Choroid plexus epithelial cell (primary cell): ENCODE results near the gene SVOP.

Source experiments
- DNase-seq: peaks from one replicate; pipeline ENCODE4 v3.0.0-alpha.2; 2010; ENCODE audit warnings: low read depth
- H3K4me3 ChIP-seq: 2 replicates; pipeline ENCODE4 v1.5.1; 2011; ENCODE audit warnings: low read depth, mild to moderate bottlenecking, control low read depth, low read length, moderate library complexity
- TF ChIP-seq, protein P1 (sequence below): conservative IDR thresholded peaks from 2 replicates; pipeline ENCODE4 v1.5.1; 2011; ENCODE audit warnings: low read depth, mild to moderate bottlenecking, control low read depth, inconsistent platforms, low read length, moderate library complexity

The SVOP gene

DNA sequence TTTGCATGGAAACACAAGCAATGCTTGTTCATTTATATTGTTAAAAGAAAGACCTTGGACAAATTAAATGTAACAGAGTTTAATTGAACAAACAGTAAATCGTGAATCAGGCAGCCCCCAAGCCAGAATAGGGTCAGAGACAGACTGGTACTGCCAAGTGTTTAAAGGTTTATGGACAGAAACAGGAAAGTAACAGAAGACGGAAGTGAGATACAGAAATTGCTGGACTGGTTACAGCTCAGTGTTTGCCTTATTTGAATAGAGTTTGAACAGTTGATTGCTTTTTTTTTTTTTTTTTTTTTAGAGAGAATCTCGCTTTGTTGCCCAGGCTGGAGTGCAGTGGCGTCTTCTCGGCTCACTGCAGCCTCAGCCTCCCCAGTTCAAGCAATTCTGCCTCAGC lies 90.7 kb downstream of the SVOP start:
- no peak for DNase-seq
- H3K4me3 ChIP-seq = no peak overlapping the region
- TF ChIP-seq, protein P1, sequence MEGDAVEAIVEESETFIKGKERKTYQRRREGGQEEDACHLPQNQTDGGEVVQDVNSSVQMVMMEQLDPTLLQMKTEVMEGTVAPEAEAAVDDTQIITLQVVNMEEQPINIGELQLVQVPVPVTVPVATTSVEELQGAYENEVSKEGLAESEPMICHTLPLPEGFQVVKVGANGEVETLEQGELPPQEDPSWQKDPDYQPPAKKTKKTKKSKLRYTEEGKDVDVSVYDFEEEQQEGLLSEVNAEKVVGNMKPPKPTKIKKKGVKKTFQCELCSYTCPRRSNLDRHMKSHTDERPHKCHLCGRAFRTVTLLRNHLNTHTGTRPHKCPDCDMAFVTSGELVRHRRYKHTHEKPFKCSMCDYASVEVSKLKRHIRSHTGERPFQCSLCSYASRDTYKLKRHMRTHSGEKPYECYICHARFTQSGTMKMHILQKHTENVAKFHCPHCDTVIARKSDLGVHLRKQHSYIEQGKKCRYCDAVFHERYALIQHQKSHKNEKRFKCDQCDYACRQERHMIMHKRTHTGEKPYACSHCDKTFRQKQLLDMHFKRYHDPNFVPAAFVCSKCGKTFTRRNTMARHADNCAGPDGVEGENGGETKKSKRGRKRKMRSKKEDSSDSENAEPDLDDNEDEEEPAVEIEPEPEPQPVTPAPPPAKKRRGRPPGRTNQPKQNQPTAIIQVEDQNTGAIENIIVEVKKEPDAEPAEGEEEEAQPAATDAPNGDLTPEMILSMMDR = no peak

DNA sequence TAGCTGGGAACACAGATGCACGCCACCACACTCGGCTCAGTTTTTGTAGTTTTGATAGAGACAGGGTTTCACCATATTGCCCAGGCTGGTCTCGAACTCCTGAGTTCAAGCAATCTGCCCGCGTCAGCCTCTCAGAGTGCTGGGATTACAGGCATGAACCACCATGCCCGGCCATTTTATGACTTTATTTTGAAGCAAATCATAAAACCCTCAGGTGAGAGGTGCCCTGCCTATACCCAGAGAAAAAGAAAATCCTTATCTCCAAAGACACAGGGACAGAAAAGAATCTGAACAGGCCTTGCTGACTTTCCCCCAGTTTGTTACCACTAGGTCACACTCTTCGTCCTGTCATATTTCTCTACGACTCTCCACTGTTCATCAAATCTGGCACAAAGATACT lies 92.2 kb downstream of the SVOP start:
- H3K4me3 ChIP-seq = no peak overlapping the region
- no peak for DNase-seq
- TF ChIP-seq, protein P1 = no peak

DNA sequence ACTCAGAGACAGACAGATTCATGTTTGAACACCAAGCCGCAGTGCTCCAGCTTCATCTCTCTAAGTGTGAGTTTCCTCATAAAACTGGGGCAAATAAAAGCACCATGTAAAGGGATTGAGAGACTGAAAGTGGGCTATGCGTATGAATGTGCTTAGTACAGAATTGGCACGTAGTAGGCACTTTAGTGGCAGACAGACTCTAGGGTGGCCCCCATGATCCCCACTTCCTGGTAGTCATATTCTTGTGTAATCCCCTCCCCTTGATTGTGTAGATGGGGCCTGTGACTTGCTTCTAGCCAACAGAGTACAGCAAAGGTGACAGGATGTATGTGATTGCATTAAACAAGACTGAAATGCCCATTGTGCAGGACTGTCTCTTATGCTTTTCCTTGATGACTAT lies 98.0 kb downstream of the SVOP start:
- no peak for DNase-seq
- no peak overlapping the region for H3K4me3 ChIP-seq
- TF ChIP-seq, protein P1 = no peak

DNA sequence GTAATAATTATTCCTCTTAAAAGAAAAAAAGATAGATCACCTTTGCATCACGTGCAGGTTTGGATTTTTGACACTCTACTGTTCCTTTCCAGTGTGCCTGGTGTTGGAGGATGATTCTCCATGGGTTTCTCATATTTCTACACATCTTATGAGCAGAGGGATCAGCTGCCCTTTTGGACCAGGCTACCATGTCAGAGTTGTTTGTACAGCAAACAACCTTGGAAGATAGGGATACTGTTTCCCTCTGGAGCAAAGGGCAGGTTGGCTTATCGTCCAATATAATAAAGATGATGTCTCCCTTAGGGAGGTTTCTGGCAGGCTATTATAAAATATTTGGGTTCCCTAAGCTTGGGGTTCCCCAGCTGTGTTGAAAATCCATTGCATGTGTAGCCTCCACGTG lies 98.9 kb downstream of the SVOP start:
- no peak for DNase-seq
- H3K4me3 ChIP-seq = no peak overlapping the region
- TF ChIP-seq, protein P1 = no peak

DNA sequence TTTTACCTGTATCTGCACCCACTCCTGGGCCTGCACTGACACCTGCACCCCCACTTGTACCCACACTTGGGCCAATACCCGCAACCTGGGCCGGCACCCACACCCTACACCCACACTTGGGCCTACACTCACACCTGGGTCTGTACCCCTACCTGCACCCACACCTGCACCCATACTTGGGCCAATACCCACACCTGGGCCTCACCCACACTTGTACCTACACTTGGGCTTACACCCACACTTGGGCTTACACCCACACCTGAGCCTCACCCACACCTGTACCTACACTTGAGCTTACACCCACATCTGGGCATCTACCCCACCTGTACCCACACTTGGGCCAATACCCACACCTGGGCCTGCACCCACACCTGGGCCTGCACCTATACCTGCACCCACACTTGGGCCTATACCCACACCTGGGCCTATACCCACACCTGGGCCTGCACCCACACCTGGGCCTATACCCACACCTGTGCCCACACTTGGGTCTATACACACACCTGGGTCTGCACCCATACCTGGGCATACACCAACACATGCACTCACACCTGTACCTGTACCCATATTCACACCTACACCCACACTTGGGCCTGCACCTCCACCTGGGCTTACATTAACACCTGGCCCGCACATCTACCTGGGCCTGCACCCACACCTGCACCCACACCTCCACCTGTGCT lies 101.8 kb downstream of the SVOP start:
- TF ChIP-seq, protein P1 = no peak
- H3K4me3 ChIP-seq = no peak overlapping the region
- DNase-seq = no peak

DNA sequence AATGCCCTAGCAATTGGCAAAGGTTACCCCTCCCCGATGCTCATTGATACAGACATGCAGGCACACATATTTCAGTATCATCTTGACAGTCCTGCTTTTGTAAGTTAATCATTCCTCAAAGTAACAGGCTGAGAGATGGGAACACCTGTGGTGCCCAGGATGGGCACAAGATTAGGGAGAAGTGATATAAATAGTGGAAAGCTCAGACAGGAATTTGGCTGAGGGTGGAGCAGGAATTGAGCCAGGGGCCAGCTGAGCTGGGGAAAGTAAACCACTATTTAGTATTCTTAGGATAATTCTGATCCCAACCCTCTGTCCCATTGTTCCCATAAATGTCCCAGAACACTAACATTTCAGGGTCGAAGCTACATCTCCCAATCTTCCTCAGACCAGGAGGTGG lies 102.7 kb downstream of the SVOP start:
- no peak for DNase-seq
- H3K4me3 ChIP-seq = no peak overlapping the region
- TF ChIP-seq, protein P1 = no peak

DNA sequence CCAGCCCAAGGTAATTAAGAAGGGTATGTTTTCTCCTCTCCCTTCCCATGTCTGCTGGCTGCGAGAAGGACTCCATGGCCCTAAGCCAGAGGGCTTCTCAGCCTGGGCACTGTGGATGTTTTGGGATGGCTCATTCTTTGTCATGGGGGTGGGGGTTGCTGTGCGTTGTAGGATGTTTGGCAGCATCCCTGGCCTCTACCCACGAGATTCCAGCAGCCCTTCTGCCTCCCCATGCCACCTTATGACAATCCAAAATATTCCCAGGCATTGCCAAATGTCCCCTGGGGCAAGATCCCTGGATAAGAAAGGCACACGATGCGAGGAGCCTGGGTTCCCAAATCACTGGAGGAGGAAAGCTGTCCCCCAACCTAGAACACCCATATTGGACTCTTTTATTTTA lies 104.5 kb downstream of the SVOP start:
- no peak for DNase-seq
- TF ChIP-seq, protein P1 = no peak
- H3K4me3 ChIP-seq = no peak overlapping the region
